Stimulated activated CD4-positive, alpha-beta T cell treated with anti-CD3 and anti-CD28 coated beads, Interleukin-12 subunit alpha, Interleukin-12 subunit beta, amount 100 ng/mL, for 4 hours (primary cell): ENCODE results near the gene MT1E.
"Not testable (repeated sequence)": the region's sequence is repeated elsewhere in the genome, so short reads cannot be mapped to it uniquely, and the experiment has no call there.

Experiments used
- DNase-seq: peaks from one replicate; pipeline ENCODE4 v3.0.0-alpha.2; 2020

The MT1E gene

GRCh38 chr16:56647641-56648431 lies 22.3 kb downstream of the MT1E start:
- no peak for DNase-seq

GRCh38 chr16:56649271-56649670 lies 23.7 kb downstream of the MT1E start:
- DNase-seq: no peak

GRCh38 chr16:56649820-56650219 lies 24.2 kb downstream of the MT1E start:
- DNase-seq: no peak

DNA sequence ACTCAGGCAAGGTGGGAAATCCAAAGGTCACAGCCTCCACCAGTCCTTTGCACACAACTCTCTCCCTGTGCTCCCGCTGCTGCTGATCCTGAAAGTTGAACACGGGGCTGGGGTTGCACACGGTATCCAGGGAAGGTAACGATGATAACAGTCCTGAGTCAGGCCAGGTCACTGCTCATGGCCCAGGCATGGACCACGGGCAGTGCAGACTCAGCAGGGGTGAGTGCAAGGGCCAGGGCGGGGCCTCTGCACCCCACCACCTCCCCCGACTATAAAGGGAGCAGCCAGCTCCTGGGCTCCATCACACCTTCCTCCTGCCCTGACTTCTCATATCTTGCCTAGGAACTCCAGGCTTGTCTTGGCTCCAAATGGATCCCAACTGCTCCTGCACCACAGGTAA lies 26.0 kb downstream of the MT1E start, which contains the start of gene MT1B:
TSS of gene MT1B (plus strand) at position 301 of the 400 bp plus-strand sequence. CDS start at position 369, 68 bp downstream.
- DNase-seq: no peak

GRCh38 chr16:56652600-56652999 lies 27.0 kb downstream of the MT1E start:
- no peak for DNase-seq

DNA sequence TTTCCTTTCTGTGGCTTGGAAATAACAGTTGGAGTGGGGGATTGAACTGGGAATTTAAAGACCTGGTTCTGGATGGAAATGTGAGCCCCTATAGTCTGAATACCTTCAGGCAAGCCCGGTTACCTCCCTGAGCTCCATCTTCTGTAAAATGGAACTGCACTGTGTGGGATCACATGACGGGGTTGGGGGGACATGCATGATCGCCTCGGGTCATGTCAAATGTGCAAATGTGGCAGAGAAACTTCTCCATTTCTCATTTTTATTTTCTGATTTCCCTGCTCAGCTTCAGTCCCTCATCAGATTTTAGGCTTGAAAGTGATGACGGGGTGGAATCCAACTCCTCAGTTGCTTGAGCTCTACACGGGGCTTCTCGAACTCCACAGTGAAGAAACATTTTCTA lies 27.6 kb downstream of the MT1E start:
- DNase-seq: no peak

- peak; percentile 75 for DNase-seq
These were observed 32.2 kb downstream of the MT1E start, which contains the start of gene MT1F for GRCh38 chr16:56657555-56658326. TSS of gene MT1F (plus strand) at chr16:56657959. CDS start at chr16:56658059, 100 bp downstream.

- DNase-seq: no peak
These were observed 32.8 kb downstream of the MT1E start for GRCh38 chr16:56658327-56658875.

GRCh38 chr16:56662357-56663354 lies 37.1 kb downstream of the MT1E start:
- peak; percentile 36 for DNase-seq

DNA sequence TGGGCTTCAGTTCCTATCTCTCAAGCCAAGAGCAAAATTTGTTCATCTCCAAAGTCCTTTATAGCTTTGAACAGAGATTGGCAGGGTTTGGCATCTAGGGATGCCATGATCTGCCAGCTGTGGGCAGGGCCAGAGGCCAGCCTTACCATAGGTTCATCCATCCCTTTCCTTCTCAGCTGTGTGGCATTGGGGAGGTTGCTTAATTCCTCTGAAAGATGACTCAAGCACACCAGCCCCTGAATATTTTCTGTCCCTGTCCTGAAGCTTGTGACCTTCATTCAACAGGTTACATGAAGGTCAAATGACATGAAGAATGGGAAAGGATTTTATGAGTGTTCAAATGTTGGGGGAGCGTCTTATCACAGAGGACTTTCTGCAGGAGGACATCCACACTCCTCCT lies 38.9 kb downstream of the MT1E start:
- no peak for DNase-seq

GRCh38 chr16:56665286-56666261 lies 40.0 kb downstream of the MT1E start:
- not testable (repeated sequence) for DNase-seq

GRCh38 chr16:56667581-56668571 lies 42.3 kb downstream of the MT1E start, which contains the start of gene MT1G:
TSS of gene MT1G (minus strand) at chr16:56668065. CDS start at chr16:56667993, 72 bp downstream.
- no peak for DNase-seq

- no peak for DNase-seq
These were observed 43.6 kb downstream of the MT1E start, which contains the start of gene MT1H for GRCh38 chr16:56669005-56669839. TSS of gene MT1H (plus strand) at chr16:56669814. CDS start at chr16:56669885, 71 bp downstream.

- DNase-seq: no peak
These were observed 44.4 kb downstream of the MT1E start for GRCh38 chr16:56669840-56670619.

GRCh38 chr16:56670620-56670934 lies 45.0 kb downstream of the MT1E start:
- no peak for DNase-seq

DNA sequence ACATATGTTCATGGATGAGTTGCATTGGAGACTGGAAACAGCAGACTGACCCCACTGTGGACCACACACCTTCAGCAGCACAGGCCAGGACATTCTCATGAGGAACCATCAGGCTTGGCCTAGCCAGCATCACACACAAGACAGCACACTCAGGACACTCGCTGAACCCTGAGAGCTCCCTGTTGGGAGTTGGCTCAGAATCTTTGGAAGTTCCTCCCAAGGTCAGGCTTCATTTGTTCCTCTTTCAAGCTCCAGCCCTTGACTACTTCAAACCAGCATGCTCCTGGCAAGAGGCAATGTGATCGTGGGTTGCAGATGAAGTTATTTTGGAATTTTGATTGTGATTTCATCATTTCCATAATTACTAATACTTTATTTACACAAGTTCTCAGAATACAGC lies 46.1 kb downstream of the MT1E start:
- not testable (repeated sequence) for DNase-seq

- not testable (repeated sequence) for DNase-seq
These were observed 46.6 kb downstream of the MT1E start for GRCh38 chr16:56672171-56672570.
